T1000 (cell line): ENCODE results near the gene SELL.
"Not testable (repeated sequence)": the region's sequence is repeated elsewhere in the genome, so short reads cannot be mapped to it uniquely, and the experiment has no call there.

Experiments
- DNase-seq: peaks from one replicate; lab custom pipeline; 2025; ENCODE audit warnings: mixed read lengths; lab: John Stamatoyannopoulos, UW

SELL gene

GRCh38 chr1:169704797-169705196 lies 6.6 kb downstream of the SELL start:
- DNase-seq, result no peak

- no peak for DNase-seq
Observed at GRCh38 chr1:169701261-169702005, 10.0 kb downstream of the SELL start.

GRCh38 chr1:169699707-169700106 lies 11.7 kb downstream of the SELL start:
- DNase-seq, result no peak

GRCh38 chr1:169698976-169699375 lies 12.4 kb downstream of the SELL start:
- no peak for DNase-seq

GRCh38 chr1:169697755-169698154 lies 13.7 kb downstream of the SELL start:
- DNase-seq, result no peak

GRCh38 chr1:169696273-169697100 lies 14.9 kb downstream of the SELL start:
- no peak for DNase-seq

- DNase-seq, result no peak
Observed at GRCh38 chr1:169694304-169695075, 16.9 kb downstream of the SELL start.

- DNase-seq, result no peak
Observed at GRCh38 chr1:169692756-169693460, 18.5 kb downstream of the SELL start.

GRCh38 chr1:169690489-169690888 lies 20.9 kb downstream of the SELL start:
- no peak for DNase-seq

GRCh38 chr1:169689395-169689794 lies 22.0 kb downstream of the SELL start:
- no peak for DNase-seq

GRCh38 chr1:169688377-169688776 lies 23.0 kb downstream of the SELL start:
- not testable (repeated sequence) for DNase-seq

- DNase-seq, result no peak
Observed at GRCh38 chr1:169683661-169684060, 27.8 kb downstream of the SELL start.

GRCh38 chr1:169683168-169683567 lies 28.3 kb downstream of the SELL start:
- DNase-seq, result not testable (repeated sequence)

GRCh38 chr1:169682071-169682470 lies 29.3 kb downstream of the SELL start:
- no peak for DNase-seq

GRCh38 chr1:169681140-169681539 lies 30.3 kb downstream of the SELL start:
- no peak for DNase-seq

GRCh38 chr1:169680377-169681019 lies 30.9 kb downstream of the SELL start:
- no peak for DNase-seq

GRCh38 chr1:169679692-169680091 lies 31.7 kb downstream of the SELL start:
- DNase-seq, result no peak

GRCh38 chr1:169676001-169676400 lies 35.4 kb downstream of the SELL start:
- no peak for DNase-seq

- DNase-seq, result no peak
Observed at GRCh38 chr1:169670836-169671235, 40.6 kb downstream of the SELL start.

GRCh38 chr1:169670244-169670643 lies 41.2 kb downstream of the SELL start:
- DNase-seq, result not testable (repeated sequence)
